Natural killer cell (primary cell): Measurements from ENCODE around the gene NCAM2. TPM values are rescaled to one million over a fixed set of nuclear protein-coding genes. Genes with fewer than 3 reads are reported as not detected.

ENCODE experiments used
- ATAC-seq, 3 donors: fragments of 150-1000 bp in 2 of 3; fragments of 200-7000 bp in 1 of 3; cut with Tn5 transposase; 1 replicate in 1 of 3; 2 replicates in 2 of 3; pipeline ENCODE4 v1.10.0; 2021; ENCODE audit warnings: mild to moderate bottlenecking in 2 of 3, moderate library complexity in 2 of 3
- DNase-seq, 2 donors: peaks; one replicate each; pipeline versions ENCODE4 v3.0.0 to v3.0.0-alpha.2; 2013 to 2021; ENCODE audit warnings: mixed read lengths in 1 of 2
- H3K27ac ChIP-seq: one replicate; pipeline ENCODE4 v1.5.1; 2013; ENCODE audit warnings: mild to moderate bottlenecking, low read length
- H3K27me3 ChIP-seq: one replicate; pipeline ENCODE4 v1.6.1; 2013; ENCODE audit warnings: low read length; ENCODE audit not compliant: control insufficient read depth, insufficient read depth
- H3K36me3 ChIP-seq: one replicate; pipeline ENCODE4 v1.6.1; 2013; ENCODE audit warnings: low read length; ENCODE audit not compliant: control insufficient read depth, insufficient read depth
- H3K4me1 ChIP-seq: one replicate; pipeline ENCODE4 v1.6.1; 2013; ENCODE audit warnings: low read length; ENCODE audit not compliant: control insufficient read depth, insufficient read depth
- H3K4me3 ChIP-seq: one replicate; pipeline ENCODE4 v1.5.1; 2013; ENCODE audit warnings: low read length
- H3K9me3 ChIP-seq: one replicate; pipeline ENCODE4 v1.6.1; 2013; ENCODE audit warnings: low read length; ENCODE audit not compliant: control insufficient read depth, insufficient read depth
- H3K27ac Mint-ChIP-seq, 2 donors: one replicate each; pipeline ENCODE4 v1.8.0; 2022; ENCODE audit warnings: mild to moderate bottlenecking in 2 of 2, mixed read lengths in 2 of 2, moderate library complexity in 1 of 2
- H3K27me3 Mint-ChIP-seq, 2 donors: one replicate each; pipeline ENCODE4 v1.8.0; 2022; ENCODE audit warnings: low read depth in 2 of 2, mixed read lengths in 2 of 2
- H3K36me3 Mint-ChIP-seq: one replicate; pipeline ENCODE4 v1.8.0; 2022; ENCODE audit warnings: mixed read lengths
- H3K4me1 Mint-ChIP-seq, 2 donors: one replicate each; pipeline ENCODE4 v1.8.0; 2022; ENCODE audit warnings: mixed read lengths in 2 of 2
- H3K4me3 Mint-ChIP-seq: one replicate; pipeline ENCODE4 v1.8.0; 2022; ENCODE audit warnings: mild to moderate bottlenecking, moderate library complexity, mixed read lengths
- H3K9me3 Mint-ChIP-seq, 2 donors: one replicate each; pipeline ENCODE4 v1.8.0; 2022; ENCODE audit warnings: mixed read lengths in 2 of 2
- WGBS: methylation state at CpG from one replicate; pipeline ENCODE4 v1.1.7; 2013; ENCODE audit warnings: missing lambda C conversion rate; ENCODE audit not compliant: insufficient coverage; 5-methylcytosine and 5-hydroxymethylcytosine counted together
- intact Hi-C: fragments of 100-400 bp; cut with micrococcal nuclease; formaldehyde crosslinking; loops from one replicate; pipeline ENCODE4 v1.14.2; 2022
- total RNA-seq, 4 donors: library from RNA; stranded (reverse); fragments of 120-200 nt in 1 of 4; gene quantifications; one replicate each; pipeline versions ENCODE4 v1.2.3 to v1.2.4, GENCODE V29; 2013 to 2022
- TF ChIP-seq, protein P1 (sequence below): fragments of 200-600 bp; IDR thresholded peaks from one replicate; pipeline ENCODE4 v1.8.0; 2022; ENCODE audit warnings: antibody characterized with exemption

The NCAM2 gene
- total RNA-seq, 3 donors from 2014 or later (not counting 1 experiment from before 2014, with no cell fraction given), result not detected

DNA sequence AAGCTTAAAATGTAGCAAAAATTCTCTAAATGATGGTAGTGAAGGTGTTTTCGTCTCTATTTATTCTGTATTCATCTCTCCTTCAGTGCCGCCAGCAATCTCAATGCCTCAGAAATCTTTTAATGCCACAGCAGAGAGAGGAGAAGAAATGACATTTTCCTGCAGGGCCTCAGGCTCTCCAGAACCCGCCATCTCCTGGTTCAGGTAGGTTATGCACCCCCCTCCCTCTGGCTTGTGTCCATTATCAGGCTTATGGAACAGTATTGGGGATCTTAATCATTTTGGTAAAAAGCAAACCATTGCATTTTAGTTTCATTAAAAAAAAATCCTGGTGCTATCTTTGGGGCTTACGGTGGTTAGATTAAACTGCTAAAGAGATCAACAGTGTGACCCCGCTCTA is 326.1 kb downstream of the NCAM2 start:
- H3K4me1 Mint-ChIP-seq, result no peaks in the 10 kb centered on the region
- no peak for DNase-seq
- Histone ChIP-seq H3K27me3 (no peaks in the 10 kb centered on the region), H3K4me3 (no peak overlapping the region), H3K9me3 (no peaks in the 10 kb centered on the region), H3K27ac (no peak overlapping the region), H3K4me1 (no peaks in the 10 kb centered on the region), H3K36me3 (no peaks in the 10 kb centered on the region)
- H3K4me3 Mint-ChIP-seq, result no peak overlapping the region
- H3K9me3 Mint-ChIP-seq, result peaks cover 0 to 4% of the 10 kb centered on the region in 2 donors
- WGBS, result 81% methylated on average over 5 of the region's 5 CpGs
- TF ChIP-seq, protein P1, sequence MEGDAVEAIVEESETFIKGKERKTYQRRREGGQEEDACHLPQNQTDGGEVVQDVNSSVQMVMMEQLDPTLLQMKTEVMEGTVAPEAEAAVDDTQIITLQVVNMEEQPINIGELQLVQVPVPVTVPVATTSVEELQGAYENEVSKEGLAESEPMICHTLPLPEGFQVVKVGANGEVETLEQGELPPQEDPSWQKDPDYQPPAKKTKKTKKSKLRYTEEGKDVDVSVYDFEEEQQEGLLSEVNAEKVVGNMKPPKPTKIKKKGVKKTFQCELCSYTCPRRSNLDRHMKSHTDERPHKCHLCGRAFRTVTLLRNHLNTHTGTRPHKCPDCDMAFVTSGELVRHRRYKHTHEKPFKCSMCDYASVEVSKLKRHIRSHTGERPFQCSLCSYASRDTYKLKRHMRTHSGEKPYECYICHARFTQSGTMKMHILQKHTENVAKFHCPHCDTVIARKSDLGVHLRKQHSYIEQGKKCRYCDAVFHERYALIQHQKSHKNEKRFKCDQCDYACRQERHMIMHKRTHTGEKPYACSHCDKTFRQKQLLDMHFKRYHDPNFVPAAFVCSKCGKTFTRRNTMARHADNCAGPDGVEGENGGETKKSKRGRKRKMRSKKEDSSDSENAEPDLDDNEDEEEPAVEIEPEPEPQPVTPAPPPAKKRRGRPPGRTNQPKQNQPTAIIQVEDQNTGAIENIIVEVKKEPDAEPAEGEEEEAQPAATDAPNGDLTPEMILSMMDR, result no peak
- no peak for ATAC-seq
- no peak overlapping the region for H3K27ac Mint-ChIP-seq
- H3K36me3 Mint-ChIP-seq, result no peaks in the 10 kb centered on the region
- intact Hi-C loops, result no loop called here
- no peaks in the 10 kb centered on the region for H3K27me3 Mint-ChIP-seq

DNA sequence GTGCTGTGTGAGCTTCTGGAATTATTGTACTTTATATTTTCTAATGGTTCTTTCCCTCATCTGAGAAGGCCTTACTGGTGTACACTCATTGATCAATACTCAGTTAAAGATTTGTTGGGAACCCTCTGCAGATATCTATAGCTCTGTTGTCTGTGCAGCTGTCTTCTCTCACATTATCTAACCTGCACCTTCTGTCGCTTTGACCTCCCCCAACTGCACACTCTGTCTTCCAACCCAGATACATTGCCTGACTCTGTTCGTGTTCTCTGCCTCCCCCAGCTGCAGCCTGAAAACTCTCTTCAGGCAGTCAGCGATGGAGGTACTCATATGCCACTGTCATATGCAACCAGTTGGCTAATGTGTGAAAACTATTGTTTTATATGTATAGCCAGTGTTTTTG is 334.3 kb downstream of the NCAM2 start:
- TF ChIP-seq, protein P1, result no peak
- H3K9me3 ChIP-seq, result no peaks in the 10 kb centered on the region
- Mint-ChIP-seq H3K9me3 (peaks cover 5% of the 10 kb centered on the region in 2 donors), H3K4me3 (no peak overlapping the region), H3K27me3 (no peaks in the 10 kb centered on the region), H3K4me1 (no peaks in the 10 kb centered on the region), H3K27ac (no peak overlapping the region), H3K36me3 (no peaks in the 10 kb centered on the region)
- H3K27me3 ChIP-seq, result no peaks in the 10 kb centered on the region
- DNase-seq (no peak), ATAC-seq (no peak)
- 86% methylated on average over 3 of the region's 3 CpGs for WGBS
- no peak overlapping the region for H3K4me3 ChIP-seq
- no peak overlapping the region for H3K27ac ChIP-seq
- H3K36me3 ChIP-seq, result no peaks in the 10 kb centered on the region
- no peaks in the 10 kb centered on the region for H3K4me1 ChIP-seq
- intact Hi-C loops, result no loop called here

DNA sequence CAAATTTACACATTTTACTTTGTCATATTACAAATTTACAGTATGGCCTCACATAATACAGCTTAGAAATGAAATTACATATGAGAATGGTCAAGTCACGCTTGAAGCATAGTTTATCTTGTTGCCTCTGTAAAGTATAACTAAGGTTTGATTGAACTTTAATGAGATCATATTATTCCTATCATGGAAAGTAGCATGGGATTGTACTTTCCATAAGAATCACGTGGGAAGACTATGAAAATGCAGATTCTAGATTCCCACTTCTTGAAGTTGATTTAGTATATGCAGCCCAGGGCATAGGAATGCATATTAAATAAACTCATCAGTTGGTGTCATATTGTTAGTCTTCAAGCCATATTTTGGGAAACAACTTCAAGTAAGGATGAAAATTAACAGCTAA is 342.8 kb downstream of the NCAM2 start:
- Histone ChIP-seq H3K27me3 (no peaks in the 10 kb centered on the region), H3K9me3 (peaks cover 16% of the 10 kb centered on the region), H3K27ac (no peak overlapping the region), H3K4me3 (no peak overlapping the region), H3K4me1 (no peaks in the 10 kb centered on the region), H3K36me3 (no peaks in the 10 kb centered on the region)
- no peak overlapping the region for H3K4me3 Mint-ChIP-seq
- peaks cover 2 to 10% of the 10 kb centered on the region in 2 donors for H3K9me3 Mint-ChIP-seq
- TF ChIP-seq, protein P1, result no peak
- DNase-seq (no peak), ATAC-seq (no peak)
- 89% methylated on average over 1 of the region's 2 CpGs for WGBS
- intact Hi-C loops, result no loop called here
- peaks cover 10% of the 10 kb centered on the region for H3K36me3 Mint-ChIP-seq
- H3K4me1 Mint-ChIP-seq, result no peaks in the 10 kb centered on the region
- H3K27me3 Mint-ChIP-seq, result no peaks in the 10 kb centered on the region
- H3K27ac Mint-ChIP-seq, result no peak overlapping the region

DNA sequence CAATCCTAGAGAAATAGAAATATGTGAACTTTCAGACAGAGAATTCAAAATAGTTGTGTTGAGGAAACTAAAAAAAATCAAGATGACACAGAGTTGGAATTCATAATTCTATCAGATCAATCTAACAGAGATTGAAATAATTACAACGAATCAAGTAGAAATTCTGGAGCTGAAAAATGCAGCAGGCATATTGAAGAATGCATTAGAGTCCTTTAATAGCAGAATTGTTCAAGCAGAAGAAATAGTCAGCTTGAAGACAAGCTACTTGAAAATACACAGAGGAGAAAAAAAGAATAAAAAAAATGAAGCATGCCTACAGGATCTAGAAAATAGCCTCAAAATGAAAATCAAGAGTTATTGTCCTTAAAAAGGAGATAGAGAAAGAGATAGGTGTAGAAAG is 347.1 kb downstream of the NCAM2 start:
- Mint-ChIP-seq H3K4me1 (no peaks in the 10 kb centered on the region), H3K9me3 (peaks cover 11 to 21% of the 10 kb centered on the region in 2 donors), H3K27me3 (no peaks in the 10 kb centered on the region), H3K4me3 (no peak overlapping the region), H3K36me3 (peaks cover 17% of the 10 kb centered on the region), H3K27ac (no peak overlapping the region)
- H3K27me3 ChIP-seq, result no peaks in the 10 kb centered on the region
- H3K36me3 ChIP-seq, result no peaks in the 10 kb centered on the region
- no CpG with 5 or more reads among the region's 1 CpG for WGBS
- intact Hi-C loops, result no loop called here
- DNase-seq (no peak), ATAC-seq (no peak)
- no peak overlapping the region for H3K4me3 ChIP-seq
- H3K4me1 ChIP-seq, result no peaks in the 10 kb centered on the region
- TF ChIP-seq, protein P1, result no peak
- no peak overlapping the region for H3K27ac ChIP-seq
- peaks cover 16% of the 10 kb centered on the region for H3K9me3 ChIP-seq
